GM23248 (cell line): ENCODE data around the gene KCTD14. TPM values are rescaled to one million over a fixed set of nuclear protein-coding genes. Genes with fewer than 3 reads are reported as not detected.
"Not testable (repeated sequence)": the region's sequence is repeated elsewhere in the genome, so short reads cannot be mapped to it uniquely, and the experiment has no call there.

Experiments
- DNase-seq: peaks from one replicate; pipeline ENCODE4 v3.0.0-alpha.2; 2015
- H2AFZ ChIP-seq: fragments of 200-600 bp; sonication (generic); 2 replicates; pipeline ENCODE4 v1.6.1; 2016; ENCODE audit warnings: antibody characterized with exemption
- H3F3A ChIP-seq: fragments of 200-600 bp; sonication (generic); 2 replicates; pipeline ENCODE4 v1.6.1; 2016; ENCODE audit warnings: mild to moderate bottlenecking, antibody characterized with exemption, mixed run types; ENCODE audit not compliant: insufficient read depth
- H3K27ac ChIP-seq: fragments of 200-600 bp; sonication (generic); 2 replicates; pipeline ENCODE4 v1.5.1; 2016; ENCODE audit warnings: mild to moderate bottlenecking
- H3K27me3 ChIP-seq: fragments of 200-600 bp; sonication (generic); replicated peaks from 2 replicates; pipeline ENCODE4 v1.6.1; 2016; ENCODE audit warnings: mild to moderate bottlenecking; ENCODE audit not compliant: insufficient read depth
- H3K36me3 ChIP-seq: fragments of 200-600 bp; sonication (generic); 2 replicates; pipeline ENCODE4 v1.6.1; 2016; ENCODE audit warnings: low read depth, mild to moderate bottlenecking
- H3K4me1 ChIP-seq: fragments of 200-600 bp; sonication (generic); 2 replicates; pipeline ENCODE4 v1.6.1; 2016; ENCODE audit warnings: mild to moderate bottlenecking; ENCODE audit not compliant: insufficient read depth
- H3K4me2 ChIP-seq: fragments of 200-600 bp; sonication (generic); one replicate; pipeline ENCODE4 v1.6.1; 2016; ENCODE audit warnings: mild to moderate bottlenecking; ENCODE audit not compliant: unreplicated experiment
- H3K4me3 ChIP-seq: fragments of 200-600 bp; sonication (generic); 2 replicates; pipeline ENCODE4 v1.5.1; 2016; ENCODE audit warnings: mild to moderate bottlenecking
- H3K79me2 ChIP-seq: fragments of 200-600 bp; sonication (generic); 2 replicates; pipeline ENCODE4 v1.6.1; 2016; ENCODE audit warnings: mild to moderate bottlenecking; ENCODE audit not compliant: insufficient read depth
- H3K9ac ChIP-seq: fragments of 200-600 bp; sonication (generic); 2 replicates; pipeline ENCODE4 v1.6.1; 2016; ENCODE audit warnings: mild to moderate bottlenecking
- H3K9me2 ChIP-seq: fragments of 200-600 bp; sonication (generic); 2 replicates; pipeline ENCODE4 v1.6.1; 2016; ENCODE audit warnings: mixed run types, mild to moderate bottlenecking, moderate library complexity; ENCODE audit not compliant: insufficient read depth
- H3K9me3 ChIP-seq: fragments of 200-600 bp; sonication (generic); one replicate; pipeline ENCODE4 v1.6.1; 2017; ENCODE audit warnings: low read depth
- H4K20me1 ChIP-seq: fragments of 200-600 bp; sonication (generic); 2 replicates; pipeline ENCODE4 v1.6.0; 2016; ENCODE audit not compliant: insufficient read depth
- EZH2 ChIP-seq: fragments of 200-600 bp; sonication (generic); IDR thresholded peaks from 2 replicates; pipeline ENCODE4 v1.6.1; 2018; ENCODE audit warnings: antibody characterized with exemption, mild to moderate bottlenecking; ENCODE audit not compliant: insufficient read depth, poor library complexity, severe bottlenecking
- EZH2phosphoT487 ChIP-seq: fragments of 200-600 bp; sonication (generic); IDR thresholded peaks from 2 replicates; pipeline ENCODE4 v1.6.1; 2018; ENCODE audit warnings: antibody characterized with exemption, moderate library complexity, mild to moderate bottlenecking, low read depth; ENCODE audit not compliant: insufficient read depth
- WGBS, 2 experiments: methylation state at CpG; one replicate each; pipeline ENCODE4 v1.1.6; 2015 to 2017; ENCODE audit warnings: low lambda C conversion rate in 2 of 2, low coverage in 1 of 2; ENCODE audit errors: missing lambda C conversion rate in 2 of 2; 5-methylcytosine and 5-hydroxymethylcytosine counted together
- in situ Hi-C: fragments of 300-500 bp; cut with MboI; formaldehyde crosslinking; loops from 2 replicates; pipeline ENCODE4 v1.15.0; 2020
- polyA plus RNA-seq: library from polyadenylated mRNA; unstranded; fragments of >200 nt; fragmentation: Nextera tagmentation; extraction: Ambion mirVana; gene quantifications from 2 replicates; pipeline ENCODE4 v1.2.1, GENCODE V29; 2016
- total RNA-seq: library from RNA; depleted of rRNA; stranded (reverse); fragments of >200 nt; shearing (Covaris generic); gene quantifications from 2 replicates; pipeline ENCODE4 v1.2.3, GENCODE V29; 2014

KCTD14 gene
- total and polyA plus RNA-seq, 2 experiments from 2014 or later, result 0.85 to 1.4 TPM

GRCh38 chr11:78045851-78046485, 22.9 kb upstream of the KCTD14 start:
- no peaks in the 10 kb centered on the region for H3K9me2 ChIP-seq
- 5 to 7% methylated on average over 15 to 28 of the region's 28 CpGs for WGBS, 2 experiments
- in situ Hi-C loops, result no loop called here
- H3K27me3 ChIP-seq, result no peaks in the 10 kb centered on the region
- no peaks in the 10 kb centered on the region for H3K9me3 ChIP-seq
- no peaks in the 10 kb centered on the region for H3K36me3 ChIP-seq
- no peak overlapping the region for H3K27ac ChIP-seq
- no peaks in the 10 kb centered on the region for H4K20me1 ChIP-seq
- H3F3A ChIP-seq, result peaks cover under 1% of the 10 kb centered on the region; the same call in 1 of the 2 replicates
- H3K79me2 ChIP-seq, result peaks cover 5% of the 10 kb centered on the region; the same call in 1 of the 2 replicates
- peak; percentile 73 for DNase-seq
- TF ChIP-seq EZH2phosphoT487 (no peak), EZH2 (no peak)
- H3K4me3 ChIP-seq, result peak overlapping the region; percentile 69
- H2AFZ ChIP-seq, result peak overlapping the region; percentile 85
- peak overlapping the region; percentile 26 for H3K9ac ChIP-seq
- peaks cover 13% of the 10 kb centered on the region for H3K4me1 ChIP-seq
- peak overlapping the region; percentile 71 for H3K4me2 ChIP-seq

GRCh38 chr11:78044706-78045105, 21.6 kb upstream of the KCTD14 start:
- H3K4me2 ChIP-seq, result no peak overlapping the region
- H3K9me2 ChIP-seq, result no peaks in the 10 kb centered on the region
- H2AFZ ChIP-seq, result no peak overlapping the region
- no peaks in the 10 kb centered on the region for H4K20me1 ChIP-seq
- peaks cover 22% of the 10 kb centered on the region for H3K4me1 ChIP-seq
- H3K9ac ChIP-seq, result no peak overlapping the region
- no peak overlapping the region for H3K4me3 ChIP-seq
- DNase-seq, result no peak
- in situ Hi-C loops, result no loop called here
- H3K36me3 ChIP-seq, result no peaks in the 10 kb centered on the region
- no peaks in the 10 kb centered on the region for H3K9me3 ChIP-seq
- peaks cover 11% of the 10 kb centered on the region for H3F3A ChIP-seq
- TF ChIP-seq EZH2, result no peak
- peaks cover 7% of the 10 kb centered on the region; the same call in 1 of the 2 replicates for H3K79me2 ChIP-seq
- H3K27me3 ChIP-seq, result no peaks in the 10 kb centered on the region
- H3K27ac ChIP-seq, result no peak overlapping the region
- 90 to 99% methylated on average over 5 of the region's 5 CpGs for WGBS, 2 experiments

GRCh38 chr11:78041843-78042440, 18.9 kb upstream of the KCTD14 start:
- no peaks in the 10 kb centered on the region for H3K27me3 ChIP-seq
- H3K9ac ChIP-seq, result no peak overlapping the region
- no peak overlapping the region for H3K4me2 ChIP-seq
- H3K36me3 ChIP-seq, result no peaks in the 10 kb centered on the region
- no peak for TF ChIP-seq EZH2
- no peak for TF ChIP-seq EZH2phosphoT487
- peaks cover 7% of the 10 kb centered on the region; the same call in 1 of the 2 replicates for H3K79me2 ChIP-seq
- no peaks in the 10 kb centered on the region for H4K20me1 ChIP-seq
- in situ Hi-C loops, result no loop called here
- peaks cover 29% of the 10 kb centered on the region for H3K4me1 ChIP-seq
- H3K4me3 ChIP-seq, result no peak overlapping the region
- WGBS, 2 experiments, result 97 to 98% methylated on average over 14 of the region's 14 CpGs
- DNase-seq, result no peak
- no peak overlapping the region for H3K27ac ChIP-seq
- peaks cover 13% of the 10 kb centered on the region for H3F3A ChIP-seq
- no peaks in the 10 kb centered on the region for H3K9me3 ChIP-seq
- no peaks in the 10 kb centered on the region for H3K9me2 ChIP-seq
- H2AFZ ChIP-seq, result no peak overlapping the region

- peak overlapping the region; percentile 89 for H3K4me2 ChIP-seq
- H3F3A ChIP-seq, result peaks cover 13% of the 10 kb centered on the region
- peak overlapping the region; percentile 99; the same call in 1 of the 2 replicates for H3K27ac ChIP-seq
- H3K79me2 ChIP-seq, H3K9me3 ChIP-seq, DNase-seq, H3K36me3 ChIP-seq, H3K9ac ChIP-seq, H3K4me3 ChIP-seq, in situ Hi-C loops, H3K9me2 ChIP-seq, H4K20me1 ChIP-seq, H3K27me3 ChIP-seq: not testable (repeated sequence)
- peaks cover 29% of the 10 kb centered on the region for H3K4me1 ChIP-seq
- 0 out of 2 replicates have a peak overlapping the region, but pooled peaks have one; percentile 32 for H2AFZ ChIP-seq
- 99% methylated on average over 8 of the region's 8 CpGs for WGBS, 2 experiments
These were observed 18.3 kb upstream of the KCTD14 start for GRCh38 chr11:78041380-78041719.
